Naive thymus-derived CD4-positive, alpha-beta T cell (primary cell): ENCODE measurements around the gene HMGCL. TPM values are rescaled to one million over a fixed set of nuclear protein-coding genes. Genes with fewer than 3 reads are reported as not detected.
A peak's percentile ranks its signal among the peaks of the same experiment; 100 is the strongest.

Source experiments
- ATAC-seq: fragments of 150-1000 bp; cut with Tn5 transposase; 2 replicates; pipeline ENCODE4 v1.10.0; 2021; ENCODE audit warnings: mild to moderate bottlenecking, moderate library complexity
- CTCF ChIA-PET: fragments of 350-600 bp; sonication (Branson Sonifier 250); formaldehyde crosslinking; loops from one replicate; lab custom pipeline; 2021; ENCODE audit warnings: antibody characterized with exemption; lab: Charles Lee
- POLR2A ChIA-PET: fragments of 350-600 bp; sonication (Branson Sonifier 250); formaldehyde crosslinking; loops from one replicate; lab custom pipeline; 2021; ENCODE audit warnings: antibody characterized with exemption, inconsistent platforms; lab: Charles Lee
- DNase-seq, 9 donors: peaks; one replicate each; pipeline versions ENCODE4 v3.0.0 to v3.0.0-alpha.2; 2020 to 2022; ENCODE audit warnings: mixed read lengths in 1 of 9
- H3K27ac ChIP-seq: one replicate; pipeline ENCODE4 v1.7.0; 2013; ENCODE audit warnings: mild to moderate bottlenecking, low read depth, low read length, moderate library complexity
- H3K27me3 ChIP-seq, 2 donors: one replicate each; pipeline ENCODE4 v1.7.0; 2013; ENCODE audit warnings: low read length in 2 of 2, mild to moderate bottlenecking in 2 of 2, moderate library complexity in 2 of 2; ENCODE audit not compliant: control insufficient read depth in 2 of 2, insufficient read depth in 2 of 2
- H3K36me3 ChIP-seq, 3 experiments: 1 replicate in 2 of 3; 2 replicates in 1 of 3; pipeline ENCODE4 v1.7.0; 2013; ENCODE audit warnings: low read length in 3 of 3, mild to moderate bottlenecking in 3 of 3, moderate library complexity in 1 of 3; ENCODE audit not compliant: insufficient read depth in 3 of 3, control insufficient read depth in 2 of 3
- H3K4me1 ChIP-seq, 2 donors: one replicate each; pipeline ENCODE4 v1.7.0; 2013; ENCODE audit warnings: low read length in 2 of 2, mild to moderate bottlenecking in 2 of 2, moderate library complexity in 1 of 2; ENCODE audit not compliant: control insufficient read depth in 2 of 2, insufficient read depth in 2 of 2
- H3K4me3 ChIP-seq: 2 replicates; pipeline ENCODE4 v1.7.0; 2013; ENCODE audit warnings: mild to moderate bottlenecking, low read length
- H3K9me3 ChIP-seq, 3 experiments: 1 replicate in 2 of 3; 2 replicates in 1 of 3; pipeline ENCODE4 v1.7.0; 2013; ENCODE audit warnings: low read length in 3 of 3; ENCODE audit not compliant: control insufficient read depth in 2 of 3
- H3K27ac Mint-ChIP-seq, 9 donors: one replicate each; pipeline ENCODE4 v1.8.0; 2020 to 2022; ENCODE audit warnings: mixed read lengths in 9 of 9, mild to moderate bottlenecking in 8 of 9, moderate library complexity in 5 of 9, inconsistent platforms in 2 of 9
- H3K27me3 Mint-ChIP-seq, 5 donors: one replicate each; pipeline ENCODE4 v1.8.0; 2021 to 2022; ENCODE audit warnings: mixed read lengths in 5 of 5, mild to moderate bottlenecking in 1 of 5
- H3K36me3 Mint-ChIP-seq, 5 donors: one replicate each; pipeline ENCODE4 v1.8.0; 2020 to 2022; ENCODE audit warnings: mixed read lengths in 5 of 5, mild to moderate bottlenecking in 3 of 5, inconsistent platforms in 1 of 5
- H3K4me1 Mint-ChIP-seq, 7 donors: one replicate each; pipeline ENCODE4 v1.8.0; 2020 to 2022; ENCODE audit warnings: mixed read lengths in 7 of 7, mild to moderate bottlenecking in 3 of 7, inconsistent platforms in 1 of 7
- H3K4me3 Mint-ChIP-seq, 10 donors: one replicate each; pipeline ENCODE4 v1.8.0; 2020 to 2022; ENCODE audit warnings: mild to moderate bottlenecking in 10 of 10, mixed read lengths in 10 of 10, moderate library complexity in 6 of 10, inconsistent platforms in 2 of 10
- H3K9me3 Mint-ChIP-seq, 11 donors: one replicate each; pipeline ENCODE4 v1.8.0; 2020 to 2022; ENCODE audit warnings: mixed read lengths in 11 of 11, mild to moderate bottlenecking in 4 of 11, inconsistent platforms in 1 of 11, moderate library complexity in 1 of 11
- intact Hi-C, 2 donors: fragments of 100-400 bp; cut with micrococcal nuclease; formaldehyde crosslinking; loops; one replicate each; pipeline ENCODE4 v1.15.1; 2023
- polyA plus RNA-seq, 2 donors: library from polyadenylated mRNA; unstranded; fragments of 300-500 nt; fragmentation: Illumina TruSeq; gene quantifications; one replicate each; pipeline ENCODE4 v1.2.3, GENCODE V29; 2021
- total RNA-seq, 6 experiments: library from RNA in 5 of 6; stranded (reverse) in 5 of 6; gene quantifications; 1 replicate in 5 of 6; 2 replicates in 1 of 6; pipeline ENCODE4 v1.2.3 and lab custom pipeline; 2021 to 2026

The HMGCL gene
- total and polyA plus RNA-seq, 7 experiments from 2014 or later = 16.2 to 38.9 (median 32.6) TPM

GRCh38 chr1:23772854-23773242 lies 52.4 kb downstream of the HMGCL start:
- Mint-ChIP-seq H3K4me3 (no peak overlapping the region), H3K27me3 (no peaks in the 10 kb centered on the region), H3K36me3 (peaks cover 0 to 3% (median 0%) of the 10 kb centered on the region in 5 donors), H3K4me1 (peaks cover 2 to 42% (median 33%) of the 10 kb centered on the region in 7 donors), H3K27ac (peak overlapping the region in 2 of 9 donors; percentile 4 to 53), H3K9me3 (no peaks in the 10 kb centered on the region)
- no peaks in the 10 kb centered on the region for H3K9me3 ChIP-seq
- no peak for ATAC-seq
- intact Hi-C loops = loop anchor here (1.0 kb wide), 4 partner anchors 36 to 143 kb away; partner anchors contain the start of gene FUCA1 (in 2 of the 2)
- H3K27ac ChIP-seq = no peak overlapping the region
- no peak for DNase-seq
- peaks cover 9 to 10% of the 10 kb centered on the region in 2 donors for H3K4me1 ChIP-seq
- no peak overlapping the region for H3K4me3 ChIP-seq
- ChIA-PET POLR2A (no interaction called here), CTCF (no interaction called here)
- H3K27me3 ChIP-seq = no peaks in the 10 kb centered on the region
- H3K36me3 ChIP-seq = peaks cover 0 to 9% (median 0%) of the 10 kb centered on the region in 3 experiments

GRCh38 chr1:23772049-23772853 lies 53.0 kb downstream of the HMGCL start:
- POLR2A ChIA-PET = interaction anchor here (0.6 to 1.6 kb wide), 6 partner anchors 7 to 1444 kb away, joined by 3 to 6 read pairs (median 4); partner anchors contain the start of gene LYPLA2
- Histone ChIP-seq H3K36me3 (peaks cover 0 to 12% (median 0%) of the 10 kb centered on the region in 3 experiments), H3K9me3 (no peaks in the 10 kb centered on the region), H3K27ac (no peak overlapping the region), H3K27me3 (no peaks in the 10 kb centered on the region), H3K4me1 (peaks cover 5 to 7% of the 10 kb centered on the region in 2 donors), H3K4me3 (no peak overlapping the region)
- H3K4me1 Mint-ChIP-seq = peaks cover 2 to 38% (median 29%) of the 10 kb centered on the region in 7 donors
- intact Hi-C loops = loop anchor here (1.0 kb wide), 4 partner anchors 37 to 144 kb away; partner anchors contain the start of gene FUCA1 (in 2 of the 2)
- H3K27me3 Mint-ChIP-seq = no peaks in the 10 kb centered on the region
- H3K27ac Mint-ChIP-seq = peak overlapping the region in 4 of 9 donors; percentile 4 to 53 (median 23)
- CTCF ChIA-PET = interaction anchor here (0.6 to 3.0 kb wide), 14 partner anchors 9 to 1485 kb away, joined by 3 to 47 read pairs (median 4); partner anchors contain the start of gene GALE
- H3K9me3 Mint-ChIP-seq = no peaks in the 10 kb centered on the region
- DNase-seq (peak; percentile 52 to 84 (median 78)), ATAC-seq (peak; percentile 85)
- peak overlapping the region in 1 of 10 donors; percentile 17 for H3K4me3 Mint-ChIP-seq
- peaks cover 0 to 3% (median 0%) of the 10 kb centered on the region in 5 donors for H3K36me3 Mint-ChIP-seq

- Mint-ChIP-seq H3K27me3 (no peaks in the 10 kb centered on the region), H3K4me3 (no peak overlapping the region), H3K9me3 (no peaks in the 10 kb centered on the region), H3K36me3 (peaks cover 0 to 4% (median 0%) of the 10 kb centered on the region in 5 donors), H3K4me1 (peaks cover 0 to 12% (median 7%) of the 10 kb centered on the region in 7 donors), H3K27ac (no peak overlapping the region)
- ATAC-seq (no peak), DNase-seq (no peak)
- POLR2A ChIA-PET = interaction anchor here (0.7 to 0.8 kb wide), 2 partner anchors 54 to 76 kb away, joined by 3 to 4 read pairs; no protein-coding TSS in a partner anchor
- Histone ChIP-seq H3K9me3 (no peaks in the 10 kb centered on the region), H3K4me3 (no peak overlapping the region), H3K4me1 (peaks cover 0 to 4% of the 10 kb centered on the region in 2 donors), H3K27ac (no peak overlapping the region), H3K36me3 (peaks cover 0 to 22% (median 0%) of the 10 kb centered on the region in 3 experiments), H3K27me3 (no peaks in the 10 kb centered on the region)
- CTCF ChIA-PET = interaction anchor here (1.0 kb wide), 1 partner anchor 148 kb away, joined by 3 read pairs; no protein-coding TSS in a partner anchor
- intact Hi-C loops = no loop called here
Observed at GRCh38 chr1:23768733-23769132, 56.5 kb downstream of the HMGCL start.

- ChIA-PET POLR2A (no interaction called here), CTCF (interaction anchor here (0.7 to 2.2 kb wide), 2 partner anchors 8 to 424 kb away, joined by 3 to 10 read pairs; partner anchors contain the start of gene IFNLR1)
- ATAC-seq = no peak
- Histone ChIP-seq H3K36me3 (peaks cover 9 to 65% (median 10%) of the 10 kb centered on the region in 3 experiments), H3K27me3 (no peaks in the 10 kb centered on the region), H3K9me3 (no peaks in the 10 kb centered on the region), H3K27ac (no peak overlapping the region), H3K4me3 (no peak overlapping the region), H3K4me1 (no peaks in the 10 kb centered on the region)
- intact Hi-C loops = no loop called here
- H3K4me3 Mint-ChIP-seq = no peak overlapping the region
- DNase-seq = no peak
- H3K27me3 Mint-ChIP-seq = no peaks in the 10 kb centered on the region
- H3K9me3 Mint-ChIP-seq = no peaks in the 10 kb centered on the region
- H3K27ac Mint-ChIP-seq = peak overlapping the region in 1 of 9 donors; percentile 17
- peaks cover 0 to 10% (median 0%) of the 10 kb centered on the region in 7 donors for H3K4me1 Mint-ChIP-seq
- H3K36me3 Mint-ChIP-seq = peaks cover 4 to 25% (median 12%) of the 10 kb centered on the region in 5 donors
Observed at GRCh38 chr1:23763041-23763577, 62.1 kb downstream of the HMGCL start.

- Mint-ChIP-seq H3K9me3 (no peaks in the 10 kb centered on the region), H3K4me1 (peaks cover 0 to 10% (median 4%) of the 10 kb centered on the region in 7 donors), H3K4me3 (no peak overlapping the region), H3K27me3 (no peaks in the 10 kb centered on the region), H3K27ac (peak overlapping the region in 2 of 9 donors; percentile 14 to 41), H3K36me3 (peaks cover 10 to 42% (median 14%) of the 10 kb centered on the region in 5 donors)
- ChIA-PET CTCF (no interaction called here), POLR2A (no interaction called here)
- H3K36me3 ChIP-seq = peaks cover 36 to 90% (median 44%) of the 10 kb centered on the region in 3 experiments
- ATAC-seq = no peak
- H3K9me3 ChIP-seq = no peaks in the 10 kb centered on the region
- no peaks in the 10 kb centered on the region for H3K4me1 ChIP-seq
- H3K27ac ChIP-seq = no peak overlapping the region
- no peaks in the 10 kb centered on the region for H3K27me3 ChIP-seq
- intact Hi-C loops = no loop called here
- no peak for DNase-seq
- H3K4me3 ChIP-seq = no peak overlapping the region
Observed at GRCh38 chr1:23759277-23759676, 66.0 kb downstream of the HMGCL start.

GRCh38 chr1:23757812-23758211 lies 67.4 kb downstream of the HMGCL start:
- no peak for DNase-seq

More at GRCh38 chr1:23757812-23758211, 67.4 kb downstream of the HMGCL start:
- ATAC-seq = no peak
- CTCF ChIA-PET = interaction anchor here (1.2 to 2.3 kb wide), 2 partner anchors 14 to 26 kb away, joined by 6 read pairs; no protein-coding TSS in a partner anchor
- POLR2A ChIA-PET = interaction anchor here (1.5 kb wide), 1 partner anchor 13 kb away, joined by 3 read pairs; no protein-coding TSS in a partner anchor
- no peaks in the 10 kb centered on the region for H3K4me1 ChIP-seq
- H3K9me3 ChIP-seq = no peaks in the 10 kb centered on the region
- intact Hi-C loops = no loop called here
- H3K4me3 Mint-ChIP-seq = no peak overlapping the region
- H3K27me3 Mint-ChIP-seq = no peaks in the 10 kb centered on the region
- peaks cover 46 to 96% (median 58%) of the 10 kb centered on the region in 3 experiments for H3K36me3 ChIP-seq
- H3K4me3 ChIP-seq = no peak overlapping the region
- H3K36me3 Mint-ChIP-seq = peaks cover 14 to 53% (median 20%) of the 10 kb centered on the region in 5 donors
- no peaks in the 10 kb centered on the region for H3K9me3 Mint-ChIP-seq
- H3K27me3 ChIP-seq = no peaks in the 10 kb centered on the region
- no peak overlapping the region for H3K27ac ChIP-seq
- H3K27ac Mint-ChIP-seq = no peak overlapping the region
- H3K4me1 Mint-ChIP-seq = peaks cover 0 to 8% (median 4%) of the 10 kb centered on the region in 7 donors
